Measurements from ENCODE around the gene LAMA1.

LAMA1 gene

DNA sequence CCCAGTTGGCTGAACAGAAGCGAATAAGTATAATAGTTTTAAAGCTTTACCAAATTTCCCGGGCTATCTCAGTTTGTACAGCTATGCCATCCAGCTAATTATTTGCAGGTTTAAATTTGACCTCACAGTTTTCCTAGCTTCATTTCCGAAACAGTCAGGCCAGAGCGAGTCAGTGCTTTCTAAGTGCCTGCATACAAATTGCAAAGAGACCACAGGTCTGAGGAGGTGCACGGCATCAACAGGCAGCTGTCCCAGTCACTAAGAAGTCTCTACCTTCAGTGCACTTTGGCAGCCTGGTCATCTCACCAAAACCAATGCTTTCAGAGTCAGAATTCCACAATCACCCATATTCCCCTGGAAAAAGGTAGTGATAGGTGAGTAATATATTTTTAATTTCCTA, 51.9 kb downstream of the LAMA1 start:
- H3K27me3 ChIP-seq (ENCODE audit: control insufficient read depth, insufficient read depth, low read length): no peaks in the 10 kb centered on the region
- no peaks in the 10 kb centered on the region for H3K4me1 ChIP-seq (ENCODE audit: control insufficient read depth, insufficient read depth, low read length)
- no peaks in the 10 kb centered on the region for H3K36me3 ChIP-seq (ENCODE audit: control insufficient read depth, insufficient read depth, low read length)
- no peak overlapping the region for H3K27ac ChIP-seq (ENCODE audit: low read depth, low read length)
- no peak overlapping the region for H3K4me3 ChIP-seq (ENCODE audit: low read length)
- H3K9ac ChIP-seq (ENCODE audit: low read length): no peak overlapping the region

DNA sequence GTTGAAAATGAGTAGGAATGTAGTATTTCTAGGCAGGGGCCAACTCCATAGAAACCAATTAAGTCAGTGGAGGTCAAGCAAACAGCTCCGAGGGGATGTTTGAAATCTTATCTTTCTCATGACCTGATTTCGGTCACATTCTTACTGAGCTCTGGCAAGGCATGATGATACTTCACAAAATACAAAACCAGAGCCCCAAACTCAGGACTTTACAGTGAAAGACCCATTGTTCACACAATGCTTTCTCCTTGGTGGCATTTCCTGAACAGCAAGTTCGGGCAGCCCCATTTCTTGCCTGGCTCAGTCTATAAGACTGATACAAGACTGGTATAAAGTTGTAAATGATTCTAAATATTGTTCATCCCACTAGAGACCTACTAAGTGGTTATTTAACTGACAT, 53.3 kb downstream of the LAMA1 start:
- Histone ChIP-seq H3K27me3 (ENCODE audit: control insufficient read depth, insufficient read depth, low read length) (no peaks in the 10 kb centered on the region), H3K9ac (ENCODE audit: low read length) (no peak overlapping the region), H3K27ac (ENCODE audit: low read depth, low read length) (no peak overlapping the region), H3K4me3 (ENCODE audit: low read length) (no peak overlapping the region), H3K36me3 (ENCODE audit: control insufficient read depth, insufficient read depth, low read length) (no peaks in the 10 kb centered on the region), H3K4me1 (ENCODE audit: control insufficient read depth, insufficient read depth, low read length) (no peaks in the 10 kb centered on the region)

DNA sequence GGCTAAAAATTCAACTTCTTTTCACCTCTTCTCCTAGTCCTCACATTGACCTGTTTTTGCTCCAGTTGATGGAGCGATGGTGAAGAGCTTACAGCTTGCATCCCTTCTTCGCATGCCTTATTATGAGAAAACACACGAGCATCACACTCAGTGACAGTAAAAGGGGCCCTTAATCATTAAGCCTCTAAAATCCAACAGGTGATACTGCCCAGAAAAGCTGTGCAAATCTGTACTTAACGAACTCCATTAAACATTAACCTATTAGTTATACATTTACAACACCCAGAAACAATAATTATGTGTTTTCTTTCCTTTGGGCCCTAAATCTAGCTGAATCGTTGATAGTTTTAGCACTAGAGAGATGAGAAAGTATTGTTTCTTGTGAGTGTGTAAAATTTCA, 54.8 kb downstream of the LAMA1 start:
- no peak overlapping the region for H3K27ac ChIP-seq (ENCODE audit: low read depth, low read length)
- no peaks in the 10 kb centered on the region for H3K27me3 ChIP-seq (ENCODE audit: control insufficient read depth, insufficient read depth, low read length)
- H3K4me3 ChIP-seq (ENCODE audit: low read length): no peak overlapping the region
- no peaks in the 10 kb centered on the region for H3K4me1 ChIP-seq (ENCODE audit: control insufficient read depth, insufficient read depth, low read length)
- H3K36me3 ChIP-seq (ENCODE audit: control insufficient read depth, insufficient read depth, low read length): no peaks in the 10 kb centered on the region
- H3K9ac ChIP-seq (ENCODE audit: low read length): no peak overlapping the region

DNA sequence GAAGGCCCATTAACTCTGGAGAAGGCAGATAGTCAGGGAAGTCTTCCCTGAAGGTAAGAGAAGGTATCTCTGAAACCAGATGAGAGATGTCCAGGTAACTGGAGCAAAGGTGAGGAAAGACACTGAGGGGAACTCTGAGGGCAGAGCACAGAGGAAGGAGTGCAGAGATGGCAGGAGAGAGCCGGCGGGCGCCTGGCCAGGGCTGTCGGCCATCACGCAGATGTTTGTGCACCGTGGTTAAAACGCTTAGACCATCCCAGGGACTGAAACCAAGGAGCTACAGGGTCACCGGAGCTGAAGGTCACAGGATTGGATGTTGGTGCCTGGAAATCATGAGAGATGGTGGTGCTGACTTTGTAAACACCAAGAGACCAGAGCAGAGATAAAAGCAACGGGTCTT, 55.4 kb downstream of the LAMA1 start:
- H3K9ac ChIP-seq (ENCODE audit: low read length): no peak overlapping the region
- H3K4me1 ChIP-seq (ENCODE audit: control insufficient read depth, insufficient read depth, low read length): no peaks in the 10 kb centered on the region
- no peaks in the 10 kb centered on the region for H3K36me3 ChIP-seq (ENCODE audit: control insufficient read depth, insufficient read depth, low read length)
- H3K27ac ChIP-seq (ENCODE audit: low read depth, low read length): no peak overlapping the region
- no peaks in the 10 kb centered on the region for H3K27me3 ChIP-seq (ENCODE audit: control insufficient read depth, insufficient read depth, low read length)
- H3K4me3 ChIP-seq (ENCODE audit: low read length): no peak overlapping the region

DNA sequence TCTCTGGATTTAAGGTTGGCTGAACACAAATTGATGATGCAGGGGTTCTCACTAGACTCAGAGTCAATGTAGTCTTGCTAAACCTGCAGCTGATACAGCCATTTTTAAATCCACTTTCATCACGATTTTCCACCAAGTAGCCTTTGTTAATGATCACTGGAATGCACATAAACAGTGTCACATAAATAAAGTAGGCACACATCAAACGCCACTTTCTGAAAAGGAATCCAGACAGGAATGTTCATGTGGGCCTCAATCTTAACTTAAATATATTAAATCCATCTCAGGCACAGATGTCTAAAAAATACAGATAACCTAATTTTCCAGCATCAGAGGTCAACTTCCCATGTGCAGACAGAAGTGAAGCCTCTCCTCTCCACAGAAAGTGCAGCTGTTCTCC, 58.3 kb downstream of the LAMA1 start:
- Histone ChIP-seq H3K36me3 (ENCODE audit: control insufficient read depth, insufficient read depth, low read length) (no peaks in the 10 kb centered on the region), H3K27ac (ENCODE audit: low read depth, low read length) (no peak overlapping the region), H3K27me3 (ENCODE audit: control insufficient read depth, insufficient read depth, low read length) (no peaks in the 10 kb centered on the region), H3K4me3 (ENCODE audit: low read length) (no peak overlapping the region), H3K9ac (ENCODE audit: low read length) (no peak overlapping the region), H3K4me1 (ENCODE audit: control insufficient read depth, insufficient read depth, low read length) (no peaks in the 10 kb centered on the region)

DNA sequence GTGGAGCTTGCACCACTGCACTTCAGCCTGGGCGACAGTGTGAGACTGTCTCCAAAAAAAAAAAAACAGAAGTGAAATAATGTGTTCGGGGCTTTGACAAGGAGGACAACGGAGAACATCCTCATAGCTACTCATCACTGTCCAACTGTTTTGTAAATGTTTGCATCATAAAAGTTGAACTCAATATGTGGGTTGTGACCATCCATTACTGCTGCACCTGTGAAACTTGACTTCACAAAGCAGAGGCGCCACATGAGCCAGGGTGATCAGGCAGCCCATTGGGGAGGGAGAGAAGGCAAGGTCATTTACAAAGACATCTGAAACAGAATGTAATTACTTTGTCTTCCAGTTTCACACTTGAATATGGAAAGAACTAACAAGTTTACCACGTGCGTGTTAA, 61.6 kb downstream of the LAMA1 start:
- no peaks in the 10 kb centered on the region for H3K36me3 ChIP-seq (ENCODE audit: control insufficient read depth, insufficient read depth, low read length)
- H3K4me3 ChIP-seq (ENCODE audit: low read length): no peak overlapping the region
- H3K9ac ChIP-seq (ENCODE audit: low read length): no peak overlapping the region
- H3K27ac ChIP-seq (ENCODE audit: low read depth, low read length): no peak overlapping the region
- no peaks in the 10 kb centered on the region for H3K4me1 ChIP-seq (ENCODE audit: control insufficient read depth, insufficient read depth, low read length)
- no peaks in the 10 kb centered on the region for H3K27me3 ChIP-seq (ENCODE audit: control insufficient read depth, insufficient read depth, low read length)

DNA sequence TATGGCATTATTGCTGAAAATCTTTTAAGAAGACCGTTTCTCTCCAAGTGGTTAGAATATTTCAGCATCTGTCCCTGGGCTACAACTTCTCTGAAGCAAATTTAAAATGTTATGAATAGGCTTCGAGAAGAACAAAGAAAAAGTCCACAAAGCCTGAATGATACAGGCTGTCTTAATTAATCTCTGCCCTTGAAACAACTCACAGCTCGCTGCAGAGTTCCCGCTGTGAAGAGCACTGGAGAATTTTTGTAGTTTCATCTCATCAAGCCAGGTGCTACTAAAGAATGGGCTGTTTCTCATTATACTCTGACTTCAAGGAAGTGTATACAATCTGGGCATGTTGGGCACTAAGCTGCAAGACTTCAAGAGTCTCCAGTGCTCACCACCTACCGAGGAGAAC, 67.6 kb downstream of the LAMA1 start:
- H3K27me3 ChIP-seq (ENCODE audit: control insufficient read depth, insufficient read depth, low read length): no peaks in the 10 kb centered on the region
- no peak overlapping the region for H3K27ac ChIP-seq (ENCODE audit: low read depth, low read length)
- no peak overlapping the region for H3K4me3 ChIP-seq (ENCODE audit: low read length)
- no peak overlapping the region for H3K9ac ChIP-seq (ENCODE audit: low read length)
- no peaks in the 10 kb centered on the region for H3K36me3 ChIP-seq (ENCODE audit: control insufficient read depth, insufficient read depth, low read length)
- no peaks in the 10 kb centered on the region for H3K4me1 ChIP-seq (ENCODE audit: control insufficient read depth, insufficient read depth, low read length)

DNA sequence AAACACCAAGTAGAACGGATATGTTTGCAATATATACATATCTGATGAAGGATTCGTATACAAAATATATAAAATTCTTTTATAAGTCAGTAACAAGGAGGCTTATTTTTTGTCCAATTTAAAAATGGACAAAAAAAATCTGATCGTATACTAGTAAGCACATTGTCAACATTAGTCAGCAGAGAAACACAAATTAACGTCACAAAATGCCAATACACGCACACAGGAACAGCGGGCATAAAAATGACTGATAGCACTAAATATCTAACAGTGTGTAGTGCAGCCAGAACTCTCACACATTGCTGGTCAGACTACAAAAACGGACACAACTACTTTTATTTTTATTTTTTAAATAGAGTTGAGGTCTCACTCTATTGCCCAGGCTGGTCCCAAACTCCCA, 69.5 kb downstream of the LAMA1 start:
- H3K27ac ChIP-seq (ENCODE audit: low read depth, low read length): no peak overlapping the region
- H3K9ac ChIP-seq (ENCODE audit: low read length): no peak overlapping the region
- H3K4me3 ChIP-seq (ENCODE audit: low read length): no peak overlapping the region
- H3K4me1 ChIP-seq (ENCODE audit: control insufficient read depth, insufficient read depth, low read length): no peaks in the 10 kb centered on the region
- no peaks in the 10 kb centered on the region for H3K27me3 ChIP-seq (ENCODE audit: control insufficient read depth, insufficient read depth, low read length)
- H3K36me3 ChIP-seq (ENCODE audit: control insufficient read depth, insufficient read depth, low read length): no peaks in the 10 kb centered on the region

DNA sequence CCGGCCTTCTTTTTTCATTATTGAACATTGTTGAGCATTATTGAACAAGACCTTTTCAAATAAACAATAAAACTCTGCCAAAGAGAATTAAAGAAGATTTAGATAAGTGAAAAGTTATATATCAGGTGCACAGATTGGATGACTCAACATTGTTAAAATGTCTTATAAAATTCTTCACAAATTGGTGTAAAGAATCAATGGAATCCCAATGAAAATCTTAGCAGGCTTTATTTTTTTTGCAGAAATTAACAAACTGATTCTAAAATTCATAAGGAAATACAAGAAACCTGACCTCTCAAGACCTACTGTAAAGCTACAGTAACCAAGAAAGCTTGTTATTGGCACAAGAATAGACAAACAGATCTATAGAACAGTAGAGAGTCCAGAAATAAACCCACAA, 70.3 kb downstream of the LAMA1 start:
- H3K36me3 ChIP-seq (ENCODE audit: control insufficient read depth, insufficient read depth, low read length): no peaks in the 10 kb centered on the region
- no peaks in the 10 kb centered on the region for H3K4me1 ChIP-seq (ENCODE audit: control insufficient read depth, insufficient read depth, low read length)
- H3K27me3 ChIP-seq (ENCODE audit: control insufficient read depth, insufficient read depth, low read length): no peaks in the 10 kb centered on the region
- H3K4me3 ChIP-seq (ENCODE audit: low read length): no peak overlapping the region
- no peak overlapping the region for H3K27ac ChIP-seq (ENCODE audit: low read depth, low read length)
- H3K9ac ChIP-seq (ENCODE audit: low read length): no peak overlapping the region

DNA sequence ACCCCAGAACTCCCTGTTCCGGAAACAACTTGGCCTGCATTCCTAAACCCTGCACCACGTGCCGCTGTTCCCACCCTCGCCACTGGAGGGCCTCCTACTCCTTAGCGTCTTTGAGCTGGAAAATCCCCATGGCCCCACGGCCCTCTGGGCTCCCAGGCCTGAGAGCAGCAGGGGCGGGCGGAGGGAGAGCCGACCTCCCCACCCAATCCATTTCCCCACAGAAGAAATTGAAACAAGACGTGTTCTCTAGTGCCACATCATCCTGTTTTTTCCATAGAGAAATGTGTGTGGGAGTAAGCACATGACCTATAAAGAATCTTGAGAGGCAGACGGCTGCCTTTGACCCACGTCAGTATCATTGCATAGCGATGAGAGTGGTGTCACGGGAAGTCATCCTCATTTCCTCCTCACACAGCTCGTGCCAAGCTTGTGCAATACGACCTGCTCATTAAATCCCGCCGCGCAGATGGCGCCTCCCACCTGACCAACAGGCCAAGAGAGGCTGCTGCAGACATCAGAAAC, 79.2 kb downstream of the LAMA1 start:
- Histone ChIP-seq H3K27ac (ENCODE audit: low read depth, low read length) (no peak overlapping the region), H3K4me3 (ENCODE audit: low read length) (no peak overlapping the region), H3K36me3 (ENCODE audit: control insufficient read depth, insufficient read depth, low read length) (no peaks in the 10 kb centered on the region), H3K4me1 (ENCODE audit: control insufficient read depth, insufficient read depth, low read length) (no peaks in the 10 kb centered on the region), H3K9ac (ENCODE audit: low read length) (no peak overlapping the region), H3K27me3 (ENCODE audit: control insufficient read depth, insufficient read depth, low read length) (no peaks in the 10 kb centered on the region)

DNA sequence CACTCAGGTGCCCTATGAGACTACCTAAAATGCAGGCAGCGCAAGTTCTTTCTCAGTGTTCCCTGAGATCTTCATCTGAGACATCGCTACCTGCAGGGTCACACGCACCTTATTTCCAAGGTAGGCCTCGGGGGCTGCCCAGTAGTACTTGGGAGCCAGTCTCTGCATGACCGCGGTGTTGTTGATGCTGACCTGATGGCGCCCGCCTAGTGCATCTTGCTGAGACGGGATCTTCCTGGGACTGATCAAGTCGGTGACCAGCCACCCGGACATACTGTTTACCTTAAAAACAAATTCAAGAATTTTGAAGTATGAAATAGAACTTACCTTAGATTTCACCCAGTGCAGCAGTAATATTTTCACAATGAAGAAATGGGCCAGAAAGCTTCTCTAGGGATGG, 80.1 kb downstream of the LAMA1 start:
- Histone ChIP-seq H3K4me3 (ENCODE audit: low read length) (no peak overlapping the region), H3K4me1 (ENCODE audit: control insufficient read depth, insufficient read depth, low read length) (no peaks in the 10 kb centered on the region), H3K27ac (ENCODE audit: low read depth, low read length) (no peak overlapping the region), H3K9ac (ENCODE audit: low read length) (no peak overlapping the region), H3K27me3 (ENCODE audit: control insufficient read depth, insufficient read depth, low read length) (no peaks in the 10 kb centered on the region), H3K36me3 (ENCODE audit: control insufficient read depth, insufficient read depth, low read length) (no peaks in the 10 kb centered on the region)

DNA sequence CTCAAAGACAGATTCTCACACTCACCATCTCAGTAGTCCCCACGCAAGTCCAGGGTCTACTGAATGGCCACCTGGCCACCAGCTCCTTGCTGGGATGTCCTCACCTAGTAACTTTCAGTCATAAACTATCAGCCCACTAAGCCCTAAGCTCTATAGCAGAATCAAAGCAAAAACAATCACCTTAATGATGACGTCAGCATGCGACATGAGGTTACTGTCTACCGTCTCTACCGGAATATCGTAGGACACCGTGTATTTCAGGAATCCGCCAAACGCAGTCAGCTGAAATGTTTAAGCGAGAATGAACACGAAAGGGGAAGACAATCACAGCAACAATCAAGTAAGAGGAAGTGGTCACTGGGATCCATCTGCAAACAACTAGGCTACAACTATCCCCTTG, 81.8 kb downstream of the LAMA1 start:
- Histone ChIP-seq H3K9ac (ENCODE audit: low read length) (no peak overlapping the region), H3K27ac (ENCODE audit: low read depth, low read length) (no peak overlapping the region), H3K36me3 (ENCODE audit: control insufficient read depth, insufficient read depth, low read length) (no peaks in the 10 kb centered on the region), H3K4me1 (ENCODE audit: control insufficient read depth, insufficient read depth, low read length) (no peaks in the 10 kb centered on the region), H3K27me3 (ENCODE audit: control insufficient read depth, insufficient read depth, low read length) (no peaks in the 10 kb centered on the region), H3K4me3 (ENCODE audit: low read length) (no peak overlapping the region)

DNA sequence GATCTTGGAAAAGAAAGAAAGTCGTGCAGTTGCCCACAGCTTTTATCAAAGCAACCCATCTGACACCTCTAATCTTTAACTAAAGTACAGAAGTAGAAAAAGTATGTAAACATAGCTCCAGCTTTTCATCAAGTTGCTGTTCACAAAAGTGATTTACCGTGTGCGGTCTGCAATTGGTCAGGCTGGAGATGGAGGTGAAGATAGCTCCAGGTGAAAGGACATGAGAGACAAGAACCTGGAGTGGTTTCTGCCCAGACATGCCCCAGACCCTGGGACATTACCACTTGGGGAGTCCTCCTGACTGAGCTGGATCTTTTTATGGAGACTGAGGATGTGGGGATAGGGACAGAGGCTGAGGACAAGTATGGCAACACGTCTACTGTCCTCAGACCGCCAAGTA, 82.7 kb downstream of the LAMA1 start:
- H3K27ac ChIP-seq (ENCODE audit: low read depth, low read length): no peak overlapping the region
- H3K9ac ChIP-seq (ENCODE audit: low read length): no peak overlapping the region
- no peaks in the 10 kb centered on the region for H3K4me1 ChIP-seq (ENCODE audit: control insufficient read depth, insufficient read depth, low read length)
- no peaks in the 10 kb centered on the region for H3K27me3 ChIP-seq (ENCODE audit: control insufficient read depth, insufficient read depth, low read length)
- H3K36me3 ChIP-seq (ENCODE audit: control insufficient read depth, insufficient read depth, low read length): no peaks in the 10 kb centered on the region
- H3K4me3 ChIP-seq (ENCODE audit: low read length): no peak overlapping the region

Measured in rectal smooth muscle tissue (tissue), 1 donor.